IPS DF 6.9 (cell line): ENCODE results near the gene MISP3.

ENCODE experiments used
- DNase-seq: peaks from one replicate; pipeline ENCODE4 v3.0.0-alpha.2; 2013; ENCODE audit warnings: low read depth, low spot score
- H3K27ac ChIP-seq: one replicate; pipeline ENCODE4 v1.5.1; 2013; ENCODE audit warnings: low read length, control low read depth
- H3K27me3 ChIP-seq: 2 replicates; pipeline ENCODE4 v1.6.1; 2013; ENCODE audit warnings: mild to moderate bottlenecking, low read length; ENCODE audit not compliant: control insufficient read depth, insufficient read depth
- H3K36me3 ChIP-seq: 2 replicates; pipeline ENCODE4 v1.6.1; 2013; ENCODE audit warnings: low read length; ENCODE audit not compliant: control insufficient read depth, insufficient read depth
- H3K4me1 ChIP-seq: 2 replicates; pipeline ENCODE4 v1.6.1; 2013; ENCODE audit warnings: low read length; ENCODE audit not compliant: control insufficient read depth, insufficient read depth
- H3K4me3 ChIP-seq: 2 replicates; pipeline ENCODE4 v1.5.1; 2013; ENCODE audit warnings: mild to moderate bottlenecking, low read length
- H3K9me3 ChIP-seq: 2 replicates; pipeline ENCODE4 v1.6.1; 2013; ENCODE audit warnings: low read length, inconsistent platforms; ENCODE audit not compliant: control insufficient read depth, insufficient read depth
- WGBS: extraction: QIAGEN DNeasy Blood & Tissue Kit; methylation state at CpG from one replicate; pipeline ENCODE4 v1.1.7; 2013; ENCODE audit warnings: mixed read lengths, missing lambda C conversion rate; ENCODE audit not compliant: insufficient read length, insufficient coverage; 5-methylcytosine and 5-hydroxymethylcytosine counted together

Gene MISP3

GRCh38 chr19:14061081-14061749 is 11.4 kb upstream of the MISP3 start:
- H3K4me3 ChIP-seq, result no peak overlapping the region
- DNase-seq, result no peak
- peaks cover 2% of the 10 kb centered on the region; the same call in 1 of the 2 replicates for H3K4me1 ChIP-seq
- H3K27me3 ChIP-seq, result peaks cover 6% of the 10 kb centered on the region; the same call in 1 of the 2 replicates
- H3K9me3 ChIP-seq, result no peaks in the 10 kb centered on the region
- WGBS, result no CpG with 5 or more reads among the region's 9 CpGs
- H3K27ac ChIP-seq, result no peak overlapping the region
- no peaks in the 10 kb centered on the region for H3K36me3 ChIP-seq

DNA sequence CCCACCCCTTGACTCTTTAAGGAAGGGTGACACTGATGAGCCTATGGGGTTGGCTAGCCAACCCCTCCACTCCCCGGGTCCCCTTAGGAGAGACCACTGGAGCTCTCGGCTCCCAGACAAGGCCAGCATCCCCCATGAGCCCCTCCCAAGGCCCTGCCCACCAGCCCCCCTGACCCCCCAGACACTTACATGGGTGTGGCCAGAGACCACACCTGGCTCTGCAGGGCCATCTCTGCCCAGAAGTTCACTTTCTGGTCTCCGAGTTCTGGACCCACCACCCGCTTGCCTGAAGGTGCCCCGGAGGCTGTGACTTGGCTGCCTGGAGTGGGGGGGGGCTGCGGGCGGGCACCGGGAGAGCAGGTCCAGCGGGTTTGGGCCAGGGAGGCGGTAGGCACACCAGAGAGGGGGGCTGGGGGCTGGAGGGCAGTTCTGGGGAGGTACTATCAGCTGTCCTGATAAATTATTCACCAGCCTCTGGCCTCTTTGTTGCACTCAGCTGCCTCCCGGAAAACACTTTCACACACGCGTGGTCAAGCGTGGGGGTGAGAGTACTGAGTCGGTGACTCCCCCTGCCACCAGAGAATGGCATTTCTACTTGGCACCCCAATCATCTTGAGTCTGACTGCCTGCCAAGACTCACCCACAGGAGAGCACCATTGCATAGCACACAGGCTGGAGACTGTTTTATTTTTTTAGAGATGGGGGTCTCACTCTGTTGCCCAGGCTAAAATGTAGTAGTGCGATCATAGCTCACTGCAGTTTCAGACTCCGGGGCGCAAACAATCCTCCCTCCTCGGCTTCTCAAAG is 10.6 kb upstream of the MISP3 start, which contains the start of gene PALM3:
Gene PALM3 (minus strand): TSS at position 326 of the 807 bp plus-strand sequence. CDS start 96 bp downstream, at position 230.
- Histone ChIP-seq H3K27me3 (peaks cover 6% of the 10 kb centered on the region; the same call in 1 of the 2 replicates), H3K36me3 (no peaks in the 10 kb centered on the region), H3K4me1 (peaks cover 2% of the 10 kb centered on the region; the same call in 1 of the 2 replicates), H3K27ac (no peak within 1 kb of the TSS), H3K9me3 (no peaks in the 10 kb centered on the region), H3K4me3 (no peak within 1 kb of the TSS)
- no CpG with 5 or more reads among the region's 19 CpGs for WGBS
- no peak for DNase-seq

- DNase-seq, result no peak
- no peaks in the 10 kb centered on the region for H3K36me3 ChIP-seq
- H3K9me3 ChIP-seq, result no peaks in the 10 kb centered on the region
- peaks cover 2% of the 10 kb centered on the region; the same call in 1 of the 2 replicates for H3K4me1 ChIP-seq
- no CpG with 5 or more reads among the region's 5 CpGs for WGBS
- no peak overlapping the region for H3K27ac ChIP-seq
- H3K27me3 ChIP-seq, result peaks cover 6% of the 10 kb centered on the region; the same call in 1 of the 2 replicates
- H3K4me3 ChIP-seq, result no peak overlapping the region
These were observed 10.1 kb upstream of the MISP3 start for GRCh38 chr19:14062558-14062855.

DNA sequence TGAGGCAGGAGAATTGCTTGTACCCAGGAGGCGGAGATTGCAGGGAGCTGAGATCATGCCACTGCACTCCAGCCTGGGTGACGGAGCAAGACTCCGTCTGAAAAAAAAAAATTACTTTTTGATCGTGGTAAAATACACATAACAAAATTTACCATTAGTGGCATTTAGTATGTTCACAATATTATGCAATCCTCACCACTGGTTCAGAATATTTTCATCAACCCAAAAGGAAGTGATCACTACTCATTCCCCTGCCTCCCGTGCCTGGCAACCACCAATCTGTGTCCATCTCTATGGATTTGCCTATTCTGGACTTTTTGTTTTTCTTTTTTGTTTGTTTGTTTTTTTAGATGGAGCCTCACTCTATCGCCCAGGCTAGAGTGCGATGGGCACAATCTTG is 9.5 kb upstream of the MISP3 start:
- H3K4me1 ChIP-seq, result peaks cover 2% of the 10 kb centered on the region; the same call in 1 of the 2 replicates
- H3K9me3 ChIP-seq, result no peaks in the 10 kb centered on the region
- no peaks in the 10 kb centered on the region for H3K36me3 ChIP-seq
- H3K27ac ChIP-seq, result no peak overlapping the region
- no CpG with 5 or more reads among the region's 7 CpGs for WGBS
- DNase-seq, result no peak
- H3K4me3 ChIP-seq, result no peak overlapping the region
- H3K27me3 ChIP-seq, result peaks cover 6% of the 10 kb centered on the region; the same call in 1 of the 2 replicates

GRCh38 chr19:14066134-14066533 is 6.5 kb upstream of the MISP3 start:
- no CpG with 5 or more reads among the region's 2 CpGs for WGBS
- H3K27me3 ChIP-seq, result no peaks in the 10 kb centered on the region
- H3K4me3 ChIP-seq, result no peak overlapping the region
- no peaks in the 10 kb centered on the region for H3K9me3 ChIP-seq
- H3K36me3 ChIP-seq, result no peaks in the 10 kb centered on the region; the same call in 1 of the 2 replicates
- H3K4me1 ChIP-seq, result peaks cover 2% of the 10 kb centered on the region
- H3K27ac ChIP-seq, result no peak overlapping the region
- DNase-seq, result no peak

GRCh38 chr19:14070268-14071050 is 2.1 kb upstream of the MISP3 start:
- Histone ChIP-seq H3K27ac (no peak overlapping the region), H3K4me1 (peaks cover 4% of the 10 kb centered on the region; the same call in 1 of the 2 replicates), H3K27me3 (peaks cover 17% of the 10 kb centered on the region; the same call in 1 of the 2 replicates), H3K9me3 (no peaks in the 10 kb centered on the region), H3K36me3 (no peaks in the 10 kb centered on the region; the same call in 1 of the 2 replicates), H3K4me3 (no peak overlapping the region)
- no CpG with 5 or more reads among the region's 43 CpGs for WGBS
- DNase-seq, result no peak

GRCh38 chr19:14073261-14073924 is 807 bp downstream of the MISP3 start:
- peaks cover 17% of the 10 kb centered on the region; the same call in 1 of the 2 replicates for H3K27me3 ChIP-seq
- no peaks in the 10 kb centered on the region for H3K9me3 ChIP-seq
- WGBS, result no CpG with 5 or more reads among the region's 106 CpGs
- peaks cover 4% of the 10 kb centered on the region; the same call in 1 of the 2 replicates for H3K4me1 ChIP-seq
- peak overlapping the region; percentile 63; the same call in 1 of the 2 replicates for H3K4me3 ChIP-seq
- DNase-seq, result no peak
- no peak overlapping the region for H3K27ac ChIP-seq
- H3K36me3 ChIP-seq, result no peaks in the 10 kb centered on the region; the same call in 1 of the 2 replicates

DNA sequence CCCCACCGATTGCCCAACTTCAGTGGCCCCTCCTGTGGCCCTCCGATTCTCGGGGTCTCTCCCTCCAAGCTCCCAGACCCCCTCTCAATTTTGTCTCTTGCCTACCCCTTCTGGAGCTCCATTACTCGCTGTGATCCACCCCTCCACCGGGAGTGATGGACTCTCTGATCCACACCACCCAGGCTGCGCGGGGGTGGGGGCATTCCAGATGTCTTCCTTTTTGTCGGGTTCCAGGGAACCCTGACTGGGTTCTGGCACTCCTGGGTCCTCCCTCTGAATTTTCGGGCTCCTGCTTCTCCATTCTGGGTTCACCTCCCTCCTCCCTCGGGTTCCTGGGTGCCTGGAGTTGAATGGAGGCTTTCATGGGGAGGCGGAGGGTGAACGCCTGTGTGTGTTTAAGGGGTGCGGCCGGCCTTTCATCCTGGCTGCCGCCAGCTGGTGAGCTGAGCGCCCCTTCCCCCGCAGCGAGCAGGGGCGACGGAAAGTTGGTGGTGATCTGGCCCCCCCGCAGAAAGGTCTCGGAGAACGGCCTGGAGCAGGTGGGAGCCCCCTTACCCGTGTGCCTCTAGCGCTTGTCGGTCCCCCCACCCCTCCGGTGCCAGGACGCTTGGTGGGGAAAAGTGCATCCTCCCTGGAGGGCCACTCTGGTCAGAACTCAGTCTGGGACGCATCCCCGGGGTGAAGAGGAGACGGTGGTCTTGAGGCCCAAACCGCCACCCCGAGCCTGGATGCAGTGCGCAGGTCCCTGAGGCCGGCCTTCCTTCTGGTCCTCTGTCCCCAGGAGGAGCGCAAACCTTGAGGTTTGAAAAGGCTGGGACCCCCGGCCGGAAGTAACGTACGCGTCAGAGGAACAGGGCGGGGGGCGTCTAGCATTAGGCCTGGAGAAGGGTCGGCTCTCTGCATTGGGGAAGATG is 1.6 kb downstream of the MISP3 start:
- H3K4me3 ChIP-seq, result peak overlapping the region; percentile 63; the same call in 1 of the 2 replicates
- no peak overlapping the region for H3K27ac ChIP-seq
- DNase-seq, result no peak
- no peaks in the 10 kb centered on the region for H3K9me3 ChIP-seq
- H3K36me3 ChIP-seq, result no peaks in the 10 kb centered on the region; the same call in 1 of the 2 replicates
- peaks cover 4% of the 10 kb centered on the region; the same call in 1 of the 2 replicates for H3K4me1 ChIP-seq
- WGBS, result no CpG with 5 or more reads among the region's 44 CpGs
- H3K27me3 ChIP-seq, result peaks cover 17% of the 10 kb centered on the region; the same call in 1 of the 2 replicates

DNA sequence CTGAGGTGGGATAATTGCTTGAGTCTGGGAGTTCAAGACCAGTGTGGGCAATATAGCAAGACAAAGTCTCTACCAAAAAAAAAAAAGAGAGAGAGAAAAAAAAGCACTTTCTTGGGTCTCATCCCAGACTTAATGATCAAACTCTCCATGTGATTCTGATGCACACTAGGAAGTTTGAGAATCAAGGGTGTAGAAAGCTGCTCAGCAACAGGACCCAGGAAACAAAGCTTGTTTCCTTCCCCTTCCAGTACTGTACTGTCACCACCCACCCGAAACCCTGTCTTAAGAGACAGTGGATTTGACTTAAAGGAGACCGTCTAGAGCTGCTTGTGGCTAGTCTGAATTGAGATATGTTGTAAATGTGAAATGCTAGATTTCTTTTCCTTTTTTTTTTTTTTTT is 5.8 kb downstream of the MISP3 start:
- Histone ChIP-seq H3K36me3 (no peaks in the 10 kb centered on the region), H3K4me1 (peaks cover 3% of the 10 kb centered on the region; the same call in 1 of the 2 replicates), H3K27ac (no peak overlapping the region), H3K27me3 (peaks cover 13% of the 10 kb centered on the region; the same call in 1 of the 2 replicates), H3K4me3 (no peak overlapping the region), H3K9me3 (no peaks in the 10 kb centered on the region)
- WGBS, result no CpG with 5 or more reads among the region's 2 CpGs
- DNase-seq, result no peak
